ENCODE data around the gene PLEKHD1. TPM values are rescaled to one million over a fixed set of nuclear protein-coding genes. Genes with fewer than 3 reads are reported as not detected.
A peak's percentile ranks its signal among the peaks of the same experiment; 100 is the strongest.

PLEKHD1 gene
- total and polyA plus RNA-seq, 9 of the 15 experiments (the other 6 are each of a cell fraction or from before 2014, with no cell fraction given), result not detected

- TF ChIP-seq ZBTB33 (CRISPR knock-in tag; IDR thresholded peaks at IDR 0.05) (no peak), POLR2A (conservative IDR thresholded peaks at IDR 0.05) (no peak), FUS (optimal IDR thresholded peaks at IDR 0.05; ENCODE audit: low read depth, low read length) (no peak), NEUROD1 (IDR thresholded peaks at IDR 0.05; ENCODE audit: borderline replicate concordance, low read depth, low read length, partially characterized antibody) (no peak), NCOR1 (IDR thresholded peaks at IDR 0.05) (peak; percentile 55), TGIF2 (CRISPR knock-in tag; IDR thresholded peaks at IDR 0.05) (no peak), XRCC4 (IDR thresholded peaks at IDR 0.05; ENCODE audit: extremely low read depth, insufficient read depth, insufficient read length) (no peak), STAG1 (CRISPR knock-in tag; IDR thresholded peaks at IDR 0.05; ENCODE audit: borderline replicate concordance) (peak; percentile 63; the same call in 1 of the 2 replicates), ZNF717 (CRISPR knock-in tag; IDR thresholded peaks at IDR 0.05) (no peak), NELFE (IDR thresholded peaks at IDR 0.05; ENCODE audit: insufficient read depth, insufficient read length) (no peak), HDAC1 (IDR thresholded peaks at IDR 0.05) (no peak), NR2C2 (CRISPR knock-in tag; IDR thresholded peaks at IDR 0.05) (no peak), NR2C2 (tag; IDR thresholded peaks at IDR 0.05) (no peak), CEBPG (CRISPR knock-in tag; IDR thresholded peaks at IDR 0.05) (peak; percentile 85), CEBPG (tag; conservative IDR thresholded peaks at IDR 0.05 in 1 of 2, IDR thresholded peaks at IDR 0.05 in 1 of 2) (peak; percentile 84 to 97), SRF (CRISPR knock-in tag; IDR thresholded peaks at IDR 0.05) (no peak), POLR2AphosphoS5 (IDR thresholded peaks at IDR 0.05; ENCODE audit: control insufficient read depth, insufficient read depth, low read depth, low read length) (peak; percentile 37; the same call in 1 of the 2 replicates), KLF13 (tag; IDR thresholded peaks at IDR 0.05; ENCODE audit: borderline replicate concordance, low read depth) (no peak)
- TF ChIP-seq, protein P1, sequence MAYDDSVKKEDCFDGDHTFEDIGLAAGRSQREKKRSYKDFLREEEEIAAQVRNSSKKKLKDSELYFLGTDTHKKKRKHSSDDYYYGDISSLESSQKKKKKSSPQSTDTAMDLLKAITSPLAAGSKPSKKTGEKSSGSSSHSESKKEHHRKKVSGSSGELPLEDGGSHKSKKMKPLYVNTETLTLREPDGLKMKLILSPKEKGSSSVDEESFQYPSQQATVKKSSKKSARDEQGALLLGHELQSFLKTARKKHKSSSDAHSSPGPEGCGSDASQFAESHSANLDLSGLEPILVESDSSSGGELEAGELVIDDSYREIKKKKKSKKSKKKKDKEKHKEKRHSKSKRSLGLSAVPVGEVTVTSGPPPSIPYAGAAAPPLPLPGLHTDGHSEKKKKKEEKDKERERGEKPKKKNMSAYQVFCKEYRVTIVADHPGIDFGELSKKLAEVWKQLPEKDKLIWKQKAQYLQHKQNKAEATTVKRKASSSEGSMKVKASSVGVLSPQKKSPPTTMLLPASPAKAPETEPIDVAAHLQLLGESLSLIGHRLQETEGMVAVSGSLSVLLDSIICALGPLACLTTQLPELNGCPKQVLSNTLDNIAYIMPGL (CRISPR knock-in tag; IDR thresholded peaks at IDR 0.05), result no peak
- TF ChIP-seq, protein P2, sequence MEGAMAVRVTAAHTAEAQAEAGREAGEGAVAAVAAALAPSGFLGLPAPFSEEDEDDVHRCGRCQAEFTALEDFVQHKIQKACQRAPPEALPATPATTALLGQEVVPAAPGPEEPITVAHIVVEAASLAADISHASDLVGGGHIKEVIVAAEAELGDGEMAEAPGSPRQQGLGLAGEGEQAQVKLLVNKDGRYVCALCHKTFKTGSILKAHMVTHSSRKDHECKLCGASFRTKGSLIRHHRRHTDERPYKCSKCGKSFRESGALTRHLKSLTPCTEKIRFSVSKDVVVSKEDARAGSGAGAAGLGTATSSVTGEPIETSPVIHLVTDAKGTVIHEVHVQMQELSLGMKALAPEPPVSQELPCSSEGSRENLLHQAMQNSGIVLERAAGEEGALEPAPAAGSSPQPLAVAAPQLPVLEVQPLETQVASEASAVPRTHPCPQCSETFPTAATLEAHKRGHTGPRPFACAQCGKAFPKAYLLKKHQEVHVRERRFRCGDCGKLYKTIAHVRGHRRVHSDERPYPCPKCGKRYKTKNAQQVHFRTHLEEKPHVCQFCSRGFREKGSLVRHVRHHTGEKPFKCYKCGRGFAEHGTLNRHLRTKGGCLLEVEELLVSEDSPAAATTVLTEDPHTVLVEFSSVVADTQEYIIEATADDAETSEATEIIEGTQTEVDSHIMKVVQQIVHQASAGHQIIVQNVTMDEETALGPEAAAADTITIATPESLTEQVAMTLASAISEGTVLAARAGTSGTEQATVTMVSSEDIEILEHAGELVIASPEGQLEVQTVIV (CRISPR knock-in tag; IDR thresholded peaks at IDR 0.05; ENCODE audit: borderline replicate concordance), result no peak
- TF ChIP-seq, protein P3, sequence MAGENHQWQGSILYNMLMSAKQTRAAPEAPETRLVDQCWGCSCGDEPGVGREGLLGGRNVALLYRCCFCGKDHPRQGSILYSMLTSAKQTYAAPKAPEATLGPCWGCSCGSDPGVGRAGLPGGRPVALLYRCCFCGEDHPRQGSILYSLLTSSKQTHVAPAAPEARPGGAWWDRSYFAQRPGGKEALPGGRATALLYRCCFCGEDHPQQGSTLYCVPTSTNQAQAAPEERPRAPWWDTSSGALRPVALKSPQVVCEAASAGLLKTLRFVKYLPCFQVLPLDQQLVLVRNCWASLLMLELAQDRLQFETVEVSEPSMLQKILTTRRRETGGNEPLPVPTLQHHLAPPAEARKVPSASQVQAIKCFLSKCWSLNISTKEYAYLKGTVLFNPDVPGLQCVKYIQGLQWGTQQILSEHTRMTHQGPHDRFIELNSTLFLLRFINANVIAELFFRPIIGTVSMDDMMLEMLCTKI (IDR thresholded peaks at IDR 0.05; ENCODE audit: partially characterized antibody), result no peak
These were observed 95.6 kb downstream of the PLEKHD1 start (continued) for GRCh38 chr14:69580009-69580577.

Data from K562 (cell line).